ENCODE data around the gene ZSWIM6. TPM values are rescaled to one million over a fixed set of nuclear protein-coding genes. Genes with fewer than 3 reads are reported as not detected.

The ZSWIM6 gene
- total RNA-seq, 1 experiment from 2014 or later: 12.9 TPM

GRCh38 chr5:61582205-61582820, 250.3 kb downstream of the ZSWIM6 start:
- Histone ChIP-seq H3K4me1 (replicated peaks; ENCODE audit: insufficient read depth) (no peaks in the 10 kb centered on the region), H3K79me2 (ENCODE audit: low read depth) (no peaks in the 10 kb centered on the region), H4K20me1 (ENCODE audit: insufficient read depth) (no peaks in the 10 kb centered on the region), H3F3A (ENCODE audit: insufficient read depth, low read depth) (no peaks in the 10 kb centered on the region), H3K4me2 (no peak overlapping the region), H2AFZ (no peak overlapping the region), H3K27me3 (ENCODE audit: insufficient read depth, low read depth) (peaks cover 23% of the 10 kb centered on the region), H3K9me3 (ENCODE audit: insufficient read depth, low read depth) (no peaks in the 10 kb centered on the region), H3K36me3 (ENCODE audit: low read depth) (no peaks in the 10 kb centered on the region), H3K9me2 (ENCODE audit: insufficient read depth) (no peaks in the 10 kb centered on the region), H3K27ac (no peak overlapping the region), H3K4me3 (no peak overlapping the region)
- TF ChIP-seq EZH2 (IDR thresholded peaks at IDR 0.05; ENCODE audit: low read depth): no peak
- TF ChIP-seq, protein P1, sequence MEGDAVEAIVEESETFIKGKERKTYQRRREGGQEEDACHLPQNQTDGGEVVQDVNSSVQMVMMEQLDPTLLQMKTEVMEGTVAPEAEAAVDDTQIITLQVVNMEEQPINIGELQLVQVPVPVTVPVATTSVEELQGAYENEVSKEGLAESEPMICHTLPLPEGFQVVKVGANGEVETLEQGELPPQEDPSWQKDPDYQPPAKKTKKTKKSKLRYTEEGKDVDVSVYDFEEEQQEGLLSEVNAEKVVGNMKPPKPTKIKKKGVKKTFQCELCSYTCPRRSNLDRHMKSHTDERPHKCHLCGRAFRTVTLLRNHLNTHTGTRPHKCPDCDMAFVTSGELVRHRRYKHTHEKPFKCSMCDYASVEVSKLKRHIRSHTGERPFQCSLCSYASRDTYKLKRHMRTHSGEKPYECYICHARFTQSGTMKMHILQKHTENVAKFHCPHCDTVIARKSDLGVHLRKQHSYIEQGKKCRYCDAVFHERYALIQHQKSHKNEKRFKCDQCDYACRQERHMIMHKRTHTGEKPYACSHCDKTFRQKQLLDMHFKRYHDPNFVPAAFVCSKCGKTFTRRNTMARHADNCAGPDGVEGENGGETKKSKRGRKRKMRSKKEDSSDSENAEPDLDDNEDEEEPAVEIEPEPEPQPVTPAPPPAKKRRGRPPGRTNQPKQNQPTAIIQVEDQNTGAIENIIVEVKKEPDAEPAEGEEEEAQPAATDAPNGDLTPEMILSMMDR (conservative IDR thresholded peaks at IDR 0.05): no peak
- DNase-seq: no peak
- CTCF ChIA-PET: no interaction called here
- intact Hi-C loops (cut with micrococcal nuclease; ENCODE audit: unreplicated experiment): no loop called here
- BruUV-seq (replicated peaks): no TSS peak
- POLR2A ChIA-PET (ENCODE audit: unreplicated experiment): no interaction called here

DNA sequence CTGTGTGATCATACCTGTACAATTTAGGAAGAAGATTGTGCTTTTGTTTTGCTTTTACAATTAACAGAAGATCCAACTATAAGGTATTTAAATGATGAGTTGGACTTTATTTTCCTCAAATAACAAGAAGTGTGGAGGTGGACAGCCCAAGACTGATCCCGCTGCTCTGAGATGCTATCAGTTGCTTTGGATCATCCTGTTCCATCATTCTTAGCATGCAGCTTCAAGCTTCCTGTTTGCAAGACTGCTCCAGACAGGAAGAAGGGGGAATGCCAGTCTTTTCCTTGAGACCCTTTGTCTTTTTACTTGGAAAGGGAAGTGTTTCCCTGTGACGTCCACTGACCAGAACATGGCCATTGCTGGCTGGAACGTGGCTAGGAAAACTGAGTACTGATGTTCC, 250.8 kb downstream of the ZSWIM6 start:
- no peak overlapping the region for H2AFZ ChIP-seq
- H3F3A ChIP-seq (ENCODE audit: insufficient read depth, low read depth): no peaks in the 10 kb centered on the region
- no TSS peak for BruUV-seq (replicated peaks)
- POLR2A ChIA-PET (ENCODE audit: unreplicated experiment): no interaction called here
- TF ChIP-seq, protein P1 (conservative IDR thresholded peaks at IDR 0.05): no peak
- TF ChIP-seq EZH2 (IDR thresholded peaks at IDR 0.05; ENCODE audit: low read depth): no peak
- no peak overlapping the region for H3K4me3 ChIP-seq
- H3K4me2 ChIP-seq: no peak overlapping the region
- no peaks in the 10 kb centered on the region for H3K4me1 ChIP-seq (replicated peaks; ENCODE audit: insufficient read depth)
- CTCF ChIA-PET: no interaction called here
- no peaks in the 10 kb centered on the region for H3K9me2 ChIP-seq (ENCODE audit: insufficient read depth)
- no peaks in the 10 kb centered on the region for H4K20me1 ChIP-seq (ENCODE audit: insufficient read depth)
- no peaks in the 10 kb centered on the region for H3K36me3 ChIP-seq (ENCODE audit: low read depth)
- H3K9me3 ChIP-seq (ENCODE audit: insufficient read depth, low read depth): no peaks in the 10 kb centered on the region
- no peak for DNase-seq
- H3K79me2 ChIP-seq (ENCODE audit: low read depth): no peaks in the 10 kb centered on the region
- intact Hi-C loops (cut with micrococcal nuclease; ENCODE audit: unreplicated experiment): no loop called here
- H3K27ac ChIP-seq: no peak overlapping the region
- H3K27me3 ChIP-seq (ENCODE audit: insufficient read depth, low read depth): peaks cover 22% of the 10 kb centered on the region

- no peak overlapping the region for H2AFZ ChIP-seq
- ChIA-PET POLR2A (ENCODE audit: unreplicated experiment) (no interaction called here), CTCF (interaction anchor here (0.6 kb wide), 1 partner anchor 83 kb away, joined by 3 read pairs; no protein-coding TSS in a partner anchor)
- no peaks in the 10 kb centered on the region for H4K20me1 ChIP-seq (ENCODE audit: insufficient read depth)
- DNase-seq: no peak
- H3K9me2 ChIP-seq (ENCODE audit: insufficient read depth): no peaks in the 10 kb centered on the region
- no peak overlapping the region for H3K4me3 ChIP-seq
- H3K4me1 ChIP-seq (replicated peaks; ENCODE audit: insufficient read depth): no peaks in the 10 kb centered on the region
- H3K79me2 ChIP-seq (ENCODE audit: low read depth): no peaks in the 10 kb centered on the region
- intact Hi-C loops (cut with micrococcal nuclease; ENCODE audit: unreplicated experiment): no loop called here
- no TSS peak for BruUV-seq (replicated peaks)
- peaks cover 25% of the 10 kb centered on the region; the same call in 1 of the 2 replicates for H3K27me3 ChIP-seq (ENCODE audit: insufficient read depth, low read depth)
- no peaks in the 10 kb centered on the region for H3K9me3 ChIP-seq (ENCODE audit: insufficient read depth, low read depth)
- H3K27ac ChIP-seq: no peak overlapping the region
- no peaks in the 10 kb centered on the region for H3K36me3 ChIP-seq (ENCODE audit: low read depth)
- H3K4me2 ChIP-seq: no peak overlapping the region
- H3F3A ChIP-seq (ENCODE audit: insufficient read depth, low read depth): no peaks in the 10 kb centered on the region
- TF ChIP-seq, protein P1 (conservative IDR thresholded peaks at IDR 0.05): no peak
- TF ChIP-seq EZH2 (IDR thresholded peaks at IDR 0.05; ENCODE audit: low read depth): no peak
Measured at GRCh38 chr5:61586096-61587084, 254.3 kb downstream of the ZSWIM6 start.
